HepG2 (cell line): Measurements from ENCODE around the gene NFKBIA. TPM values are rescaled to one million over a fixed set of nuclear protein-coding genes. Genes with fewer than 3 reads are reported as not detected.

ENCODE experiments used
- CBX2 ChIP-seq, 2 experiments: fragments of 200-600 bp in 1 of 2; sonication (generic); formaldehyde crosslinking in 1 of 2; IDR thresholded peaks; 2 replicates each; pipeline versions ENCODE4 v1.7.0 to v1.8.1; 2018 to 2022; ENCODE audit warnings: low read depth in 2 of 2, low read length in 1 of 2, mild to moderate bottlenecking in 1 of 2, missing genetic modification reagents in 1 of 2
- CREM ChIP-seq, 2 experiments: sonication (generic) in 1 of 2; formaldehyde crosslinking in 1 of 2; IDR thresholded peaks; 2 replicates each; pipeline versions ENCODE4 v1.4.0 to v1.6.1; 2016 to 2020; ENCODE audit warnings: antibody characterized with exemption in 1 of 2, mild to moderate bottlenecking in 1 of 2, missing genetic modification reagents in 1 of 2
- JARID2 ChIP-seq: sonication (generic); formaldehyde crosslinking; IDR thresholded peaks from 2 replicates; pipeline ENCODE4 v1.8.1; 2023; ENCODE audit warnings: missing genetic modification reagents, inconsistent platforms; ENCODE audit not compliant: insufficient replicate concordance
- KLF16 ChIP-seq, 2 experiments: sonication (generic) in 1 of 2; formaldehyde crosslinking in 1 of 2; IDR thresholded peaks; 2 replicates each; pipeline versions ENCODE4 v1.6.1 to v1.8.0; 2016 to 2023; ENCODE audit warnings: missing genetic modification reagents in 2 of 2, missing compliant biosample characterization in 1 of 2
- LCORL ChIP-seq, 2 experiments: fragments of 450-650 bp in 1 of 2; sonication (generic) in 1 of 2; formaldehyde crosslinking in 1 of 2; IDR thresholded peaks; 2 replicates each; pipeline versions ENCODE4 v1.5.0 to v1.6.1; 2017 to 2020; ENCODE audit warnings: antibody characterized with exemption in 1 of 2, missing genetic modification reagents in 1 of 2
- MED13 ChIP-seq: sonication (generic); formaldehyde crosslinking; IDR thresholded peaks from 2 replicates; pipeline ENCODE4 v1.5.0; 2020; ENCODE audit warnings: missing genetic modification reagents
- MTA3 ChIP-seq: sonication (generic); formaldehyde crosslinking; IDR thresholded peaks from 2 replicates; pipeline ENCODE4 v1.4.0; 2020; ENCODE audit warnings: missing genetic modification reagents
- PRMT3 ChIP-seq: sonication (generic); formaldehyde crosslinking; IDR thresholded peaks from 2 replicates; pipeline ENCODE4 v1.8.1; 2022; ENCODE audit warnings: low read depth, mild to moderate bottlenecking, moderate library complexity, missing genetic modification reagents, borderline replicate concordance
- RELA ChIP-seq: sonication (generic); formaldehyde crosslinking; IDR thresholded peaks from 2 replicates; pipeline ENCODE4 v1.4.0; 2020; ENCODE audit warnings: missing genetic modification reagents
- TGIF2 ChIP-seq: IDR thresholded peaks from 2 replicates; pipeline ENCODE4 v1.6.1; 2016; ENCODE audit warnings: control low read depth, missing compliant biosample characterization
- TRIM24 ChIP-seq: sonication (generic); formaldehyde crosslinking; IDR thresholded peaks from 2 replicates; pipeline ENCODE4 v1.8.0; 2022; ENCODE audit warnings: mild to moderate bottlenecking, missing genetic modification reagents
- YEATS4 ChIP-seq: sonication (generic); formaldehyde crosslinking; IDR thresholded peaks from 2 replicates; pipeline ENCODE4 v1.4.0; 2020; ENCODE audit warnings: missing genetic modification reagents, borderline replicate concordance
- ZFP37 ChIP-seq: sonication (generic); formaldehyde crosslinking; IDR thresholded peaks from 2 replicates; pipeline ENCODE4 v1.4.0; 2020; ENCODE audit warnings: missing genetic modification reagents, borderline replicate concordance
- ZNF143 ChIP-seq: sonication (generic); formaldehyde crosslinking; IDR thresholded peaks from 2 replicates; pipeline ENCODE4 v1.4.0; 2020; ENCODE audit warnings: missing genetic modification reagents
- ZNF816 ChIP-seq: sonication (generic); formaldehyde crosslinking; IDR thresholded peaks from 2 replicates; pipeline ENCODE4 v1.8.0; 2022; ENCODE audit warnings: missing genetic modification reagents, mild to moderate bottlenecking, borderline replicate concordance
- ZSCAN9 ChIP-seq: IDR thresholded peaks from 2 replicates; pipeline ENCODE4 v1.6.1; 2016; ENCODE audit warnings: borderline replicate concordance
- polyA plus RNA-seq, 8 experiments: library from polyadenylated mRNA; depleted of rRNA in 3 of 8; stranded (reverse) in 7 of 8; unstranded in 1 of 8; fragments of >200 nt; fragmentation: Illumina TruSeq in 4 of 8; extraction: Trizol in 4 of 8; gene quantifications; 2 replicates each; pipeline versions ENCODE4 v1.2.1 to v1.2.3, GENCODE V29; 2011 to 2016; ENCODE audit warnings: low read depth in 4 of 8, missing spikeins in 1 of 8, mixed read lengths in 1 of 8; ENCODE audit not compliant: insufficient read depth in 1 of 8
- total RNA-seq, 5 experiments: library from RNA; depleted of rRNA; stranded (reverse); fragments of >200 nt; fragmentation: Illumina TruSeq; extraction: Trizol; gene quantifications; 2 replicates each; pipeline ENCODE4 v1.2.3, GENCODE V29; 2016; ENCODE audit warnings: low read depth in 1 of 5
- TF ChIP-seq, protein P1 (sequence below): sonication (generic); formaldehyde crosslinking; conservative IDR thresholded peaks from 2 replicates; pipeline ENCODE4 v1.4.0; 2020; ENCODE audit warnings: missing genetic modification reagents
- TF ChIP-seq, protein P2 (sequence below): sonication (generic); formaldehyde crosslinking; IDR thresholded peaks from 2 replicates; pipeline ENCODE4 v1.9.0; 2021; ENCODE audit warnings: missing genetic modification reagents, mild to moderate bottlenecking, borderline replicate concordance
- TF ChIP-seq, protein P3 (sequence below): fragments of 450-650 bp; IDR thresholded peaks from 2 replicates; pipeline ENCODE4 v1.6.1; 2017; ENCODE audit warnings: mild to moderate bottlenecking
- TF ChIP-seq, protein P4 (sequence below): sonication (generic); formaldehyde crosslinking; IDR thresholded peaks from 2 replicates; pipeline ENCODE4 v1.4.0; 2020; ENCODE audit warnings: missing genetic modification reagents

Gene NFKBIA
- total and polyA plus RNA-seq, 2 of the 13 experiments (the other 11 are each of a cell fraction or from before 2014, with no cell fraction given): 197 to 319 TPM

DNA sequence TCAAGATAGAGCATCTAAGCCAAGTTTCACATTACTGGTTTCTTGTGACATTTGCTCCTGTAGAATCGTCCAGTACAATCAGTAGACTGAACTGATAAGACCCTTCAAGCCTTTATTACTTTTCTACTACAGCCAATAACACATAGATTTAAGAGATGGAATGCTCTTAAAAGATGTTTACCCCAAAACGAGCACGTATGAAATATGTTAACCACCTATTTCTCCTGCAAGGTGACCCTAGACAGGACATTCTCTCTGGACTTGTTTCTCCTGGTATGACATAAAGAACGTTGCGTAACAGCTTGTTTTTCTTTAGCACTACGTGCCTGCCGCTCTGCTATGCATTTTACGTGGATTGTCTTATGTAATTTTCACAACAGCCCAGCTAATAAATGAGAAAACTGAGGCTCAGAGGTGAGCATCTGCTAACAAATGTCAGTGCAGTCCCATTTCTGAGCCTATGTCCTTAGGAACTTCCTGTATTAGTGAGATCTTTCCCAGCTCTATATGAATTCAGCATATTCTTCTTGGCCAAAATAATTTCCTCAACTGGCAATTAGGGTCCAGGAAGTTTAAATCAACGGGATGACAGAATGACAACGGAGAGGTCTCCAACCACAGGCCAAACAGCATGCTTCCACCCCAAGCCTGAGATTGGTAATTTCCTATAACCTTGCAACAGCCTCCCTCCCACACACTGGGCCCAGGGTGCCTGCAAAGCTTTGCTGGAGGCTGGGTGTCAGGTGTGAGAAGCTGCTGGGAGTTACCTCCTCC lies 3.7 kb downstream of the NFKBIA start (continued):
- TF ChIP-seq, protein P1, sequence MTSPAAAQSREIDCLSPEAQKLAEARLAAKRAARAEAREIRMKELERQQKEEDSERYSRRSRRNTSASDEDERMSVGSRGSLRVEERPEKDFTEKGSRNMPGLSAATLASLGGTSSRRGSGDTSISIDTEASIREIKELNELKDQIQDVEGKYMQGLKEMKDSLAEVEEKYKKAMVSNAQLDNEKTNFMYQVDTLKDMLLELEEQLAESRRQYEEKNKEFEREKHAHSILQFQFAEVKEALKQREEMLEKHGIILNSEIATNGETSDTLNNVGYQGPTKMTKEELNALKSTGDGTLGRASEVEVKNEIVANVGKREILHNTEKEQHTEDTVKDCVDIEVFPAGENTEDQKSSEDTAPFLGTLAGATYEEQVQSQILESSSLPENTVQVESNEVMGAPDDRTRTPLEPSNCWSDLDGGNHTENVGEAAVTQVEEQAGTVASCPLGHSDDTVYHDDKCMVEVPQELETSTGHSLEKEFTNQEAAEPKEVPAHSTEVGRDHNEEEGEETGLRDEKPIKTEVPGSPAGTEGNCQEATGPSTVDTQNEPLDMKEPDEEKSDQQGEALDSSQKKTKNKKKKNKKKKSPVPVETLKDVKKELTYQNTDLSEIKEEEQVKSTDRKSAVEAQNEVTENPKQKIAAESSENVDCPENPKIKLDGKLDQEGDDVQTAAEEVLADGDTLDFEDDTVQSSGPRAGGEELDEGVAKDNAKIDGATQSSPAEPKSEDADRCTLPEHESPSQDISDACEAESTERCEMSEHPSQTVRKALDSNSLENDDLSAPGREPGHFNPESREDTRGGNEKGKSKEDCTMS (CRISPR knock-in tag): 0 out of 2 replicates have a peak, but pooled peaks have one; percentile 48
- TF ChIP-seq, protein P2, sequence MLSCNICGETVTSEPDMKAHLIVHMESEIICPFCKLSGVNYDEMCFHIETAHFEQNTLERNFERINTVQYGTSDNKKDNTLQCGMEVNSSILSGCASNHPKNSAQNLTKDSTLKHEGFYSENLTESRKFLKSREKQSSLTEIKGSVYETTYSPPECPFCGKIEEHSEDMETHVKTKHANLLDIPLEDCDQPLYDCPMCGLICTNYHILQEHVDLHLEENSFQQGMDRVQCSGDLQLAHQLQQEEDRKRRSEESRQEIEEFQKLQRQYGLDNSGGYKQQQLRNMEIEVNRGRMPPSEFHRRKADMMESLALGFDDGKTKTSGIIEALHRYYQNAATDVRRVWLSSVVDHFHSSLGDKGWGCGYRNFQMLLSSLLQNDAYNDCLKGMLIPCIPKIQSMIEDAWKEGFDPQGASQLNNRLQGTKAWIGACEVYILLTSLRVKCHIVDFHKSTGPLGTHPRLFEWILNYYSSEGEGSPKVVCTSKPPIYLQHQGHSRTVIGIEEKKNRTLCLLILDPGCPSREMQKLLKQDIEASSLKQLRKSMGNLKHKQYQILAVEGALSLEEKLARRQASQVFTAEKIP (CRISPR knock-in tag): no peak
- TF ChIP-seq CREM (IDR thresholded peaks at IDR 0.05) (peak; percentile 74), CREM (CRISPR knock-in tag; IDR thresholded peaks at IDR 0.05) (no peak), RELA (CRISPR knock-in tag) (no peak), LCORL (IDR thresholded peaks at IDR 0.05) (no peak), LCORL (CRISPR knock-in tag; IDR thresholded peaks at IDR 0.05) (peak; percentile 79), YEATS4 (CRISPR knock-in tag) (no peak), ZSCAN9 (peak; percentile 87; the same call in 1 of the 2 replicates), ZNF143 (CRISPR knock-in tag) (no peak), KLF16 (CRISPR knock-in tag; IDR thresholded peaks at IDR 0.05) (peak in 1 of 2 experiments; percentile 68; a peak in 1 of 4 replicates), ZFP37 (CRISPR knock-in tag) (no peak), ZNF816 (no peak; the same call in none of the 2 replicates), MED13 (no peak), TRIM24 (no peak), MTA3 (no peak), CBX2 (IDR thresholded peaks at IDR 0.05; ENCODE audit: low read depth, low read length) (no peak), CBX2 (CRISPR knock-in tag; IDR thresholded peaks at IDR 0.05; ENCODE audit: low read depth) (no peak), PRMT3 (no peak), TGIF2 (0 out of 2 replicates have a peak, but pooled peaks have one; percentile 34), JARID2 (CRISPR knock-in tag) (peak; percentile 28)
- TF ChIP-seq, protein P3, sequence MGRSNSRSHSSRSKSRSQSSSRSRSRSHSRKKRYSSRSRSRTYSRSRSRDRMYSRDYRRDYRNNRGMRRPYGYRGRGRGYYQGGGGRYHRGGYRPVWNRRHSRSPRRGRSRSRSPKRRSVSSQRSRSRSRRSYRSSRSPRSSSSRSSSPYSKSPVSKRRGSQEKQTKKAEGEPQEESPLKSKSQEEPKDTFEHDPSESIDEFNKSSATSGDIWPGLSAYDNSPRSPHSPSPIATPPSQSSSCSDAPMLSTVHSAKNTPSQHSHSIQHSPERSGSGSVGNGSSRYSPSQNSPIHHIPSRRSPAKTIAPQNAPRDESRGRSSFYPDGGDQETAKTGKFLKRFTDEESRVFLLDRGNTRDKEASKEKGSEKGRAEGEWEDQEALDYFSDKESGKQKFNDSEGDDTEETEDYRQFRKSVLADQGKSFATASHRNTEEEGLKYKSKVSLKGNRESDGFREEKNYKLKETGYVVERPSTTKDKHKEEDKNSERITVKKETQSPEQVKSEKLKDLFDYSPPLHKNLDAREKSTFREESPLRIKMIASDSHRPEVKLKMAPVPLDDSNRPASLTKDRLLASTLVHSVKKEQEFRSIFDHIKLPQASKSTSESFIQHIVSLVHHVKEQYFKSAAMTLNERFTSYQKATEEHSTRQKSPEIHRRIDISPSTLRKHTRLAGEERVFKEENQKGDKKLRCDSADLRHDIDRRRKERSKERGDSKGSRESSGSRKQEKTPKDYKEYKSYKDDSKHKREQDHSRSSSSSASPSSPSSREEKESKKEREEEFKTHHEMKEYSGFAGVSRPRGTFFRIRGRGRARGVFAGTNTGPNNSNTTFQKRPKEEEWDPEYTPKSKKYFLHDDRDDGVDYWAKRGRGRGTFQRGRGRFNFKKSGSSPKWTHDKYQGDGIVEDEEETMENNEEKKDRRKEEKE: no peak
- TF ChIP-seq, protein P4, sequence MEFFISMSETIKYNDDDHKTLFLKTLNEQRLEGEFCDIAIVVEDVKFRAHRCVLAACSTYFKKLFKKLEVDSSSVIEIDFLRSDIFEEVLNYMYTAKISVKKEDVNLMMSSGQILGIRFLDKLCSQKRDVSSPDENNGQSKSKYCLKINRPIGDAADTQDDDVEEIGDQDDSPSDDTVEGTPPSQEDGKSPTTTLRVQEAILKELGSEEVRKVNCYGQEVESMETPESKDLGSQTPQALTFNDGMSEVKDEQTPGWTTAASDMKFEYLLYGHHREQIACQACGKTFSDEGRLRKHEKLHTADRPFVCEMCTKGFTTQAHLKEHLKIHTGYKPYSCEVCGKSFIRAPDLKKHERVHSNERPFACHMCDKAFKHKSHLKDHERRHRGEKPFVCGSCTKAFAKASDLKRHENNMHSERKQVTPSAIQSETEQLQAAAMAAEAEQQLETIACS (CRISPR knock-in tag): no peak
